Activated naive CD4-positive, alpha-beta T cell treated with anti-CD3 and anti-CD28 coated beads for 36 hours (primary cell): ENCODE results near the gene CDCP1. TPM values are rescaled to one million over a fixed set of nuclear protein-coding genes. Genes with fewer than 3 reads are reported as not detected.

Experiments
- total RNA-seq, 2 experiments: library from RNA; stranded (reverse); gene quantifications; one replicate each; pipeline ENCODE4 v1.2.3, GENCODE V29; 2021

The CDCP1 gene
- total RNA-seq, 2 experiments from 2014 or later = 0.41 to 0.59 TPM

Other genes starting within 250 kb of the CDCP1 start
- gene ZDHHC3, start 170.2 kb downstream of the CDCP1 start, total RNA-seq = 10 to 100 TPM; 29.5 to 31.0 TPM
- 10 to 100 TPM; 61.4 to 64.7 TPM for gene EXOSC7, start 170.1 kb downstream of the CDCP1 start, total RNA-seq
- not detected for gene CLEC3B, start 120.1 kb downstream of the CDCP1 start, total RNA-seq
- not detected for gene TMEM158, start 79.9 kb upstream of the CDCP1 start, total RNA-seq
- gene LARS2, start 242.2 kb upstream of the CDCP1 start, total RNA-seq = 10 to 100 TPM; 24.7 to 25.8 TPM